Dedifferentiated amniotic fluid mesenchymal stem cell (primary cell): ENCODE data around the gene GPSM1.
"Not testable (repeated sequence)": the region's sequence is repeated elsewhere in the genome, so short reads cannot be mapped to it uniquely, and the experiment has no call there.

ENCODE experiments used
- DNase-seq: peaks from one replicate; pipeline ENCODE4 v3.0.0-alpha.2; 2016; ENCODE audit errors: extremely low spot score

Gene GPSM1

DNA sequence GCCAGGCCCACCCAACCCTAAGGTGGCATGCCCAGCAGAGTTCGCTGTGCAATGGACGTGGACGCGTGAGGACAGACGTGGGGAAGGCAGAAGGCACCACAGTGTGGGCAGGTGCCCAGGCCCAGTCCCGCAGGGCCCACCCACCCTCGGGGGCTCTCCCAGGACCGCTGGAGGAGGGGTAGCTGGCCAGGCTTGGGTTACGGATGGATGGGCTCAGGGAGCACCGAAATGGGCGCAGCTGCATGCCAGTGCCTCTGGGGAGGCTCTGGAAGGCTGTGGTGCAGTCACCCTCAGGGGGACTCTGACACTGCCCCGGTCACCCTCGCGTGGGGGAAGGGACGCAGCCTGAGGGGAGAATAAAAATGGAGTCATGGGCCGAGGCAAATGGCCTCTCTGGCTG lies 9.6 kb upstream of the GPSM1 start:
- DNase-seq: no peak

DNA sequence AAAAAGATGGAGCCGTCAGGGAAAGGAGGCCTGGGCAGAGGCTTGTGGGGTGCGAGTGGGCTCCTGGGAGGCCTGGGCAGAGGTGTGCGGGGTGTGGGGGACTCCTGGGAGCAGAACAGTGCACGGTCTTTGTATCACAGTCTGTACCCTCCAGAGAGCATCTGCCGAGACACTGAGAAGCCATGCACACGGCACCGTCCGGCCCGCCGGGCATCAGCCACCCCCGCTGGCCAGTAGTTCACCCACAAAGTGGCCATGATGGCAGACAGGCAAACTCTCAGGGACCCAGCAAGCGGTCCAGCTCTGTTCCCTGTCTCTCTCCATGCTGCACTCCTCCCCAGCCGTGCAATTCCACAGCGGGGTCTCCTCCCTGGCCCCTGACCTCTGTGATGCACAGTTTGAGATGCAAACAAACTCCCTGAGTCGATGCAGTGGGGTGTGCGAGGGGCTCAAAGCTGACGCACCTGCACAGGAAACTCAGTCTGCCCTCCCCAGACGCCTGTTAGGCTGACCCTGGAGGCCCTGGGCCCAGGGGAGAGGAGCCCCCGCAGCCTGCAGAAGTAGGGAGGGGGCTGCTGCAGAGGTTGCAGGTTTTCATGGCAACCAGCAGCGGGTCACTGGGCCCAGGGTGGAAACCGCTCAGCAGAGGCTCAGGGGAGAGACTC lies 9.1 kb upstream of the GPSM1 start:
- DNase-seq: no peak

DNA sequence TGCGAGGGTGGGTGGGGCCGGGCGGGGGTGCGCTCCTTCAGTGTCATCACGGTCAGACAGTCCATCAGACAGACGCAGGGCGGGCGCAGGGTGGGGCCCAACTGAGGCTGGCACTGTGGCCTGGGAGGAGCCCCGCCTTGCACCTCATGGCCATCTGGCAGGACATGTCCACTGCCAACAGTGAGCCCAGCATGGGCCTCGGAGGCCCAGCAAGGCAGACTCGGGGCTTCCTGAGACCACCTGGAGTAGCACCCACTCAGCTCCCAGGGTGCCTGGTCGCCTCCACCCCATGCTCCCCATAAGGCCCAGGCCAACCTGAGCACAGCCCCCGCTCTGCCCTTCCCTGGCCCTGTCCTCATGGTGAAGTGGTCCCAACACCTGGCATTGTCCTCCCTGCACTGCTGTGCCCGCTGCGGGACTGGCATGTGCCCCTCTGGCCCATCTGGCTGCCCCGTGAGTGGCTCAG lies 8.5 kb upstream of the GPSM1 start:
- DNase-seq: no peak

DNA sequence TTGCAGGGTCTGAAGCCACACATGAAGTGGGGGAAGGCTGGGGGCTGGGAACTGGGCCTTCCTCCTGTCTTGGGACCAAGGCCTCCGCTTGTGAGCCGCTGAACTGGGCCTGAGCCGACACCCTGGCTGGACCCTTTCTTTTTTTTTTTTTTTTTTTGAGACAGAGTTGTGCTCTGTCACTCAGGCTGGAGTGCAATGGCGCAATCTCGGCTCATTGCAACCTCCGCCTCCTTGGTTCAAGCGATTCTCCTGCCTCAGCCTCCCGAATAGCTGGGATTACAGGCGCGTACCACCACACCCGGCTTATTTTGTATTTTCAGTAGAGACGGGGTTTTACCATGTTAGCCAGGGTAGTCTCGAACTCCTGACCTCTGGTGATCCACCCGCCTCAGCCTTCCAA lies 8.1 kb upstream of the GPSM1 start:
- DNase-seq: not testable (repeated sequence)

DNA sequence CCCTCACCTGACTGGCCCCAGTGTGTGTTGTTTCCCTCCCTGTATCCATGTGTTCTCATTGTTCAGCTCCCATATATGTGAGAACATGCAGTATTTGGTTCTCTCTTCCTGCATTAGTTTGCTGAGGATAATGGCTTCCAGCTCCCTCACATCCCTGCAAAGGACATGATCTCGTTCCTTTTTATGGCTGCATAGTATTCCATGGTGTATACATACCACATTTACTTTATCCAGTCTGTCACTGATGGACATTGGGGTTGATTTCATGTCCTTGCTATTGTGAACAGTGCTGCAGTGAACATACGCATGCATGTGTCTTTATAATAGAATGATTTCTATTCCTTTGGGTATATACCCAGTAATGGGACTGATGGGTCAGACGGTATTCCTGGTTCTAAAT lies 7.4 kb upstream of the GPSM1 start:
- DNase-seq: not testable (repeated sequence)

DNA sequence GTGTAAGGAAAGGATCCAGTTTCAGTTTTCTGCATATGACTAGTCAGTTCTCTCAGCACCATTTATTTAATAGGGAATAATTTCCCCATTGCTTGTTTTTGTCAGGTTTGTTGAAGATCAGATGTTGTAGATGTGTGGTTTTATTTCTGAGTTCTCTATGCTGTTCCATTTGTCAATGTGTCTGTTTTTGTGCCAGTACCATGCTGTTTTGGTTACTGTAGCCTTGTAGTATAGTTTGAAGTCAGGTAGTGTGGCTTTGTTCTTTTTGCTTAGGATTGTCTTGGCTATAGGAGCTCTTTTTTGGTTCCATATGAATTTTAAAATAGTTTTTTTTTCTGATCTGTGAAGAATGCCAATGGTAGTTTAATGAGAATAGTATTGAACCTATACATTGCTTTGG lies 6.4 kb upstream of the GPSM1 start:
- DNase-seq: not testable (repeated sequence)

DNA sequence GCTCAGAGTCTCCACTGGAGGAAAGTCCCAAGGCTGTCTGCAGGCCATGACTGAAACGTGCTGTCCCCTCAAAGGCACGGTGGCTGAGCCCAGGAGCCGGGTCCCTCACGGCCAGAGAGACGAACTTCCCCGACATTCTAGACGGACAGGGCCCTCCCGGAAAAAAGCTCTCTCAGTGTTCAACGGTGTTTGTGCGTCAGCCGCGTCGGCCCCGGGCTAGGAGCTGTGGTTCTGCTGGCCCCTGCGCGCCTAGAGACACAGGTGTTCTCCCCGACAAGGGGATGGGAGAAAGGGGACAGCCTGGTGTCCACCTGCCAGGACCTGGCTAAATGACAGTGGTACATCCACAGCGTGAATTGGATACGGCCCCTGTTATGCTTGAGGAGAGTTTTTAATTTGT lies 5.8 kb upstream of the GPSM1 start:
- no peak for DNase-seq

DNA sequence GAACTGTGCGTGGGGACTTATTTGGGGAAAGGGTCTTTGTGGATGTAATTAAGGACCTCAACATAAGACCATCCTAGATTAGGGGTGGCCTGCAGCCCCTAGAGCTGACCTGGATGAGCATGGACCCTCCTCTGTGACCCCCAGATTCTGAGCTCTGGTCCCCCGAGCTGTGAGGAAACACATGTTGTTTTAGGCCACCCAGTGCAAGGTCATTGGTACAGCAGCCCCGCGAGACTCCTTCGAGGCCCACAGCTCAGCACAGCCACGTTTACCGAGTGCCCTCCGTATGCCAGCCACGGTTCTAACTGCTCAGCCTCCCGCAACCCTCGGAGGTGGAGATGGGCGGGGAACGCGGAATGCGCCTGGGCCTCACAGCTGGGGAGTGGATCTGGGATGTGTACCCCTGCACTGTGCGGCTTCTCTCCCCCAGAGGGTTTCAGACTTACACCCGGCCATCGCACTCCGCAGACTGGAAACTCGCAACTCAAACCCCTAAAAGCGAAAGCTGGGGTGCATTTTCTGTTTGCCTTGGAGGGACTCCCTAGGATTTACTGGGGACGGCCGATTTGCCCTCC lies 4.5 kb upstream of the GPSM1 start:
- no peak for DNase-seq

DNA sequence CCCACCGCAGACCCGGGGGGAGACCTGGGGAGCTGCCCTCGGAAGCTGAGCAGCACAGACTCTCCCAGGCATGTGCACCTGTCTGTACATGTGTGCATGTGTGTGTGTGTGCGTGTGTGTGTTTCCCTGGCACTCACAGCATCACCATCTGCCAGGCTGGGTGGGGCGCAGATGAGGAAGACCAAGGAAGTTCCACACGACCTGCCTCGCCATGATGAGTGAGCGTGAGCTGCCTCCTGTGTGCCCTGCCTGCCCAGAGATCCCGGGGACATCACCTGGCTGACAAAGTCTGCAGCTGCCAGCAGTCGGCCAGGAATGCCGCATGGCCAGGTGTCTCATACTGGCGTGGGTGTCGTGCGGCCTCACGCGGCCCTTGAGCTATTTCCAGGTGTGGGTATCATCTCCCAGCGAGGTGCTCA lies 4.0 kb upstream of the GPSM1 start:
- DNase-seq: no peak

DNA sequence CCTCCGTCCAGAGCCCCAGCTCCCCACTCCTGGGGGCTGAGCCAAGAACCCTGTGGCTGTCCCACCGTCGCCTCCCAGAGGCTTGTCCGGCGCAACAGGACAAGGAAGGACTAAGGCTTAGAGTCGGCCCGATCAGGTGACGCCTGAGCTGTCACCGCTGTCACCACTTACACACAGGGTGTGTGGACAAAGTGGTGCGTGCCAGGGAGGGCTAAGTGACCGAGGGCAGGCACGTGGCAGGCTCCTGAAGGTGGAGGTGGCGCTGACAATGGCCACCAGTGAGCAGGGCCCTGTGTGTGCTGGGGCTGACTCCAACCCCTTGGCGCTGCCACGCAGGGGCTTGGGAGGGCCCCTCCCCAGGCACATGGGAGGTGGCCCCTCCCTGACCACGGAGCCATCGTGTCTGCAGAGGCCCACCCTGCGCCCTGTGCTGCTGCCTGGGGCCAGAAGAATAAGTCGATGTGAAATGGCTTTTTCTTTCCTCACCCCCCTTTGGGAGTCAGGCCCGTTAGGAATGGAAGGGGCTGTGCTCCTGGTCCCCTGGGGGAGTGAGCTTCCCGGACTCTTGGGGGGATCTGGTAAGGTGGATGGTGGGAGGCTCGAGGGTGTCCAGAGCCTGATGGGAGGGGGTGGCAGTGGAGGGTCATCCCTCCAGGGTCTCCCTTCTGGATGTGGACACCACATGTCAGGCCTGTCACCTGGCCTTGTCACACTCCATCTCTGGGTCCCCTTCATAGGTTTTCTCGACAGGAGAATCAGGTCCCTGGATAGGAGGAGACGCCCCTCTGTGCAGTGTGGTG lies 2.6 kb upstream of the GPSM1 start:
- DNase-seq: no peak

DNA sequence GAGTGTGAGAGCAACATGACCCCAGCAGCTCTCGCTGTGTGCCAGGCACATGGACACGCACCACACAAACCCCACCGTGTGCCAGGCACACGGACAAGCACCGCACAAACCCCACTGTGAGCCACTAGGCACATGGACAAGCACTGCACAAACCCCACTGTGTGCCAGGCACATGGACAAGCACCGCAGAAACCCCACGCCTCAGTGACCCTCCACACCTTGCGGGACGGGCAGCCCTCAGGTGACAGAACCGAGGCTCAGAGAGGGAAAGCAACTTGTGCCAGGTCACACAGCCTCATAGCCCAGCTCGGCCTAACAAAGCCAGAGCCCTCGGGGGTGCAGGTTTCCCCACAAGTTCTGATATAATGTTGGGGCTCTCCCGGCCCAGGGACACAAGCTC lies 2.0 kb upstream of the GPSM1 start:
- DNase-seq: no peak

DNA sequence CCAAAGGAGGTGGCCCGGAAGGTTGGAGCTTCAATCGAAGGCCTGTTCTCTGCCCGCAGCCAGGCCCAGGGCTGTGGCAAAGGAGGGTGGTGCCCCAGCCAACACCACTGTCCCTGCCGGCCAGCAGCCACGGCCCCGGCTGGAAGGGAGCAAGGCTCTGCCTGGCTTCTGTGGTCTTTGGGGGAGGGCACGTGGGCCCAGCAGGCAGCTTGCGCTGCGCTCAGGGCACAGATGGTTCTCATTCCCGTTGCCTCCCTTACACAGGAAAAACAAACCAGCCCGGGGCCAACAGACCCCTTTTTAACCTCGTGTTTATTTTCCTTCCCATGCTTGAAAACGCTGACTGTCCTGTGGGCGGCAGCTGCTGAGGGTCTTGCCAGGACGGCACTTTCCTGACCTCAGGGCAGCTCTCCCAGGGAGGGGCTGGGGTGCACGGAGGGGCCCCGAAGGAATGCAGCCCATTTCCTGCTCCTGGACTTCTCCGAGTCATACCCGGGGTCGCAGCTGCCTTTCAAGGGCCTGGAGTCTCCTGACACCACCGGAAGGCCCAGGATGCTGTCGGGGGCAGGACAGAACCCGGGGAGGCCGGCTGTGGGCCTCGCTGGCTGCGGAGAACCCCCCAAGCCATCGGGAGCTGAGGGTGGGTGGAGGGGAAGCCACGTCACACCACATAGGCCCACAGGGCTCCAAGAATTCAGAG lies 1.1 kb upstream of the GPSM1 start:
- DNase-seq: peak; percentile 72

DNA sequence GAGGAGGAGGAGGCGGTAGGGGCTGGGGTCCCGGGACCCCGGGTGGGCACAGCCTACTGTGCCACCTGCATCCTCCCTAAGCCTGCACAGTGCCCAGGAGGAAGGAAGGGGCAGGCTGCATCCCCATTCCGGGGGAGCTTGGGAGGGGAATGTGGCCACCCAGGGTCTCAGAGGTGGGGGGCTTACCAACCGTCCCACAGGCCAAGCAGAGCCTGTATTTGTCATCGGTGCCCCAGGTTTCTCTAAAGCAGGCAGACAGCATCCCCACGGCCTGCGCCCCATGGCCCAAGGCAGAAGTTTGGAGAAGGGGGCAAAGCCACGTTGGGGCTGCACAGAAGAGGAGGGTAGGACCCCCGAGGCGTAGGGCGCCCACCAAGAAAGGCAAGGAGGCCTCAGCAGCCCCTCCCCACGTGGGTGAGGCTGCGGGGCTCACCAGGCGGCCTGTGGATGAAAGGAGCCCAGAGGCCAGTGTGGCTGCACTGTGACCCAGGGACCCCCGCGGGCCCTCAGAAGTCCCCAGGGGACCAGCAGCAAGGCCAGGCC lies 507 bp upstream of the GPSM1 start:
- no peak for DNase-seq

DNA sequence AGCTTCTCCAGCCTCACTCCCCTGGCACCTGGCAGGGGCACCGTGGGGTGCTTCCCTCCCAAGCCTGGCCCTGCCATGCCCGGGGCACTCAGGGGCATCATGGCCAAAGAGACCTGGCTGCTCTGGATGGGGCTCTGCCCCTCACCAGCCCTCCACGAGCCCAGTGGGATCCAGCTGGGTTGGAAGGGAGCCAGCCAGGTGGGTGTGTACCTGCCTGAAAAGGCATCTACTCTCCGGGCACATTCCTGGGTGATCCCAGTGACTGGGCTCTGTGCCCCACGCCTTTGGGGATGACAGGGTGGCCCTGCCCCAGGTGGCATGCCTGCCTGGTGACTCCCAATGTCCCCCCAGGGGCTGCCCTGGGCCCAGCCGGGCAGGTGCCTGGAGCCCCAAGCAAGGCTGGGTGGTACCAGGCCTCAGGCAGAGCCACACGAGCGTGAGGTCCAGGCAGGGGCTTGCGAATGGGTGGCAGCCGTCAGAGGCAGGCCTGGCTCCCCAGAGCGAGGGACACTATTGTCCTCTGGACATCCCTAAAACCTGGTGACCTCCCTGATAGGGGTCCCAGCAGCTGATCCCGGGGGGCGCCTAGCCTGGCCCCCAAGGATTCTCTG lies 777 bp downstream of the GPSM1 start:
- DNase-seq: no peak

DNA sequence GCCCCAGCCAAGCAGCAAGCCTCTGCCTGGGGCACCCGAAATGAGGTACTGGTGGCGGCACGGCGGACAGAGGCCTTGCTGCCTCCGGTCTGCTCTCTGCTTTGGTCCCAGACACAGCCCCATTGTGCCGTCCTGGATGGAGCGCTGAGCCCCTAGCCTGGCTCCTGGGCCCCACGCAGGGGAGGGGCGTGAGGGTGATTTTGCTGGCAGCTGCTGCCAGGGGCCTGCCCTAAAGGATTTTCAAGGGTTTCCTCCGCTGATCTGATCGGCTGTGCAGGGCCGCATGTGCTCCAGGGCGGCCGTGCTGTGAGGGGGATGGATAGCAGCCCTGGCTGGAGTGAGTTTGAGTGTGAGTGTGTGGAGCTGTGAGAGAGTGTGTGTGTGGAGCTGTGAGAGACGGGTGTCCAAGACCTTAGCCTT lies 1.3 kb downstream of the GPSM1 start:
- DNase-seq: peak; percentile 47

DNA sequence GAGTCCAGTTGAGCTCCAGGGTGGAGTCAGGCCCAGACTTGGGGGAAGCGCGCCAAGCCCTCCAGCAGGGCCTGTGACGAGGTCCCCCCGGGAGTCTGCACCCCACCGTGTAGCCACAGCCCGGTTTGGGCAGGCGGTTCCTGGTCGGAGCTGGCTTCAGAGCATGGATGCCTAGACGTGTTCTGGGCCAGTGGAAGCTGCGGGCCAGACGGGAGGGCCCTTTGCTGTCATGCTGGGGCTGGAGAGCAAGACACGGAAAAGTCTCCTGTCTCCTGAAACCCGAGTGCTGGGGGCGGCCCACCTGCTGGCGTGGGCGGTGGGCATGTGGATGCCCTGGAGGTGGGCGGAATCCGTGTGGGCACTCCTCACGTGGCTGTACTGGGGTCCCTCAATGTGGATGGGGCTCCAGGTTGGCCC lies 1.9 kb downstream of the GPSM1 start:
- no peak for DNase-seq

DNA sequence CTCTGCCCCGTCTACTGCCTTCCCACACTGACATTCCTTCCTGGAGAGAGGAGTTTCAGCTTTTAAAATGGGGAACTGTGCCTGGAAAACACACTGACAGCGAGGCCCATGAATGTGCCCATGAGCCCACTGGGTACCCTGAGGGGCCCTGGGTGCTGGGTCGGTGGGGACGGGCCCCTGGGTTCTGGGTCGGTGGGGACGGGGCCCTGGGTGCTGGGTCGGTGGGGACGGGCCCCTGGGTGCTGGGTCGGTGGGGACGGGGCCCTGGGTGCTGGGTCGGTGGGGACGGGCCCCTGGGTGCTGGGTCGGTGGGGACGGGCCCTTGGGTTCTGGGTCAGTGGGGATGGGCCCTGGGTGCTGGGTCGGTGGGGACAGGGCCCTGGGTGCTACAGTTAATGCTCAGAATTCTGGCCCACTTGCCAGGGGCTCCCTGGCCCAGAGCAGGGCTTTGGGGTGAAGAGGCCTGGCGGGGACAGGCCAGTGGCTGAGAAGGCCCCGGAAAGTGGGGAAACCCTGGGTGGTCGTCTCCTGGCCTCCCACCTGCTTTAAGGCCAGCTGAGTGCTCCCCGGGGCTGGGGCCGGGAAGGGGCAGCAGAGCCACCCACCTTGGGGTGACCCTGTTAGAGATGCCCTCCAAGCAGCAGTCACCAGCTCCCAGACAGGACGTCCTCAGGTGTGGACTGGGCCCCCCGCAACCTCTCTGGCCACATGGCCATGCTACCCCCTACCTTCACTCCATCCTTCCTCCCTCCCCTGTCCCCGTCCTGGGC lies 2.5 kb downstream of the GPSM1 start:
- DNase-seq: no peak

DNA sequence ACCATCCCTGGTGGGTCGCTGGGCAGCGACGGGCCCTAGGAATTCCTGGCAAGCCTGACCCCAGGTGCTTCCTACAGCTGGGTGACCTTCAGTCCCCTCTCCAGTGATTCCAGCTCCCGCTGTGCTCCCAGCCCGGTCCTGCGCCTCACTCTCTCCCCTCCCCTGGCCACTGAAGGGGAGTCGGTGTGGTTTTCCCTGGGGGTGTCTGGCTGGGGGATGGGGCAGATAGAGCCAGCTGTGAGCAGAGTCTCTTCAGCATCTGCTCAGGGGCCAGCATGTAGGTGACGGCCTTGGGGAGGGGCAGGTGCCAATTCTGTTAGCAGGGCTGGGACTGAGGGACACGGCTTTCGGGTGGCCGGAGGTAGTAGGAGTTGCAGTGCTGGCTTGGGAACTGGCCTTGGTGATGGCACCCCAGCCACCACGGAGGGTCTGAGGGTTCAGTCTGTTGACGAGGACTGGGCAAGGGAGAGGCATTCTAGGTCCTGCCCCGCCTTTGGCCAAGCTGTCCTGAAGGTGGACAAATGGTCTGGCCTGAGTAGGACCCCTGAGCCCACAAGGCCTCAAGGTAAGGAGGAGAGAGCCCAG lies 3.2 kb downstream of the GPSM1 start:
- no peak for DNase-seq

DNA sequence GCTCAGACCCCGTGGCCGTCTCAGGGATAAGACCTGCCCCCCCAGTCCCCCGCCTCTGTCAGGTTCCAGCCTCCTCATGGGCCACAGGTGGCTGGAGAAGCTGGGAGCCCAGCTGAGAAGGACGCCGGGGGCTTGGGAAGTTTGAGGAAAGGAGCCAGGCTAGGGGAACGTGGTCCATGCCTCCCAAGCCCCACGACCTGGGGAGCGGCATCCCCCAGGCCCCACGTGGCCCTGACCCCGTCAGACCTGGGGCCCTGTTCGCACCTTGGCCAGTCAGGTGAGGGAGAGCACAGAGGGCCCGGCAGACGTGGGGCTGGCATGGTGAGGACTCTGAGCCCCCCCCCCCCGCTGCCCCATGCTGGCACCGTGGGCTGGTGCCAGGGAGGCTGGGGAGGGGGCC lies 3.7 kb downstream of the GPSM1 start:
- no peak for DNase-seq
